ENCODE data around the gene NELL2.

The NELL2 gene

GRCh38 chr12:44525806-44526654 is 350.1 kb downstream of the NELL2 start:
- no peak for FAIRE-seq

GRCh38 chr12:44523828-44524227 is 352.3 kb downstream of the NELL2 start:
- no peak for FAIRE-seq

GRCh38 chr12:44521702-44522101 is 354.4 kb downstream of the NELL2 start:
- FAIRE-seq = no peak

- FAIRE-seq = no peak
These were observed 356.2 kb downstream of the NELL2 start for GRCh38 chr12:44519931-44520330.

- FAIRE-seq = no peak
These were observed 364.8 kb downstream of the NELL2 start for GRCh38 chr12:44511289-44511688.

- no peak for FAIRE-seq
These were observed 365.6 kb downstream of the NELL2 start for GRCh38 chr12:44510510-44510909.

GRCh38 chr12:44510076-44510475 is 366.0 kb downstream of the NELL2 start:
- no peak for FAIRE-seq

- FAIRE-seq = no peak
These were observed 366.6 kb downstream of the NELL2 start for GRCh38 chr12:44509471-44509870.

- FAIRE-seq = no peak
These were observed 368.7 kb downstream of the NELL2 start for GRCh38 chr12:44507461-44507860.

- no peak for FAIRE-seq
These were observed 371.3 kb downstream of the NELL2 start for GRCh38 chr12:44504799-44505198.

- no peak for FAIRE-seq
These were observed 372.8 kb downstream of the NELL2 start for GRCh38 chr12:44503329-44503728.

GRCh38 chr12:44502681-44503080 is 373.4 kb downstream of the NELL2 start:
- FAIRE-seq = no peak

- FAIRE-seq = no peak
These were observed 375.7 kb downstream of the NELL2 start for GRCh38 chr12:44500423-44500822.

- FAIRE-seq = no peak
These were observed 379.1 kb downstream of the NELL2 start for GRCh38 chr12:44497044-44497443.

- no peak for FAIRE-seq
These were observed 385.9 kb downstream of the NELL2 start for GRCh38 chr12:44490181-44490580.

GRCh38 chr12:44488180-44488579 is 387.9 kb downstream of the NELL2 start:
- FAIRE-seq = no peak

GRCh38 chr12:44484862-44485261 is 391.3 kb downstream of the NELL2 start:
- FAIRE-seq = no peak

GRCh38 chr12:44477331-44477980 is 398.7 kb downstream of the NELL2 start:
- no peak for FAIRE-seq

- FAIRE-seq = no peak
These were observed 399.4 kb downstream of the NELL2 start for GRCh38 chr12:44476683-44477082.

- no peak for FAIRE-seq
These were observed 411.0 kb downstream of the NELL2 start for GRCh38 chr12:44465139-44465538.

GRCh38 chr12:44464180-44464579 is 411.9 kb downstream of the NELL2 start:
- FAIRE-seq = no peak

- no peak for FAIRE-seq
These were observed 413.4 kb downstream of the NELL2 start for GRCh38 chr12:44462729-44463128.

GRCh38 chr12:44460261-44460660 is 415.9 kb downstream of the NELL2 start:
- no peak for FAIRE-seq

GRCh38 chr12:44459569-44459968 is 416.5 kb downstream of the NELL2 start:
- no peak for FAIRE-seq
